MM.1S (cell line): Measurements from ENCODE around the gene CALHM3.

Experiments
- DNase-seq: peaks from one replicate; pipeline ENCODE4 v3.0.0-alpha.2; 2015
- H2AFZ ChIP-seq: fragments of 300-600 bp; sonication (generic); 2 replicates; pipeline ENCODE4 v1.6.0; 2016; ENCODE audit warnings: antibody characterized with exemption, low read length
- H3F3A ChIP-seq: fragments of 300-600 bp; sonication (generic); 2 replicates; pipeline ENCODE4 v1.6.1; 2016; ENCODE audit warnings: mild to moderate bottlenecking, antibody characterized with exemption, low read length, moderate library complexity, mixed read lengths; ENCODE audit not compliant: insufficient read depth
- H3K27ac ChIP-seq: fragments of 300-600 bp; sonication (generic); 2 replicates; pipeline ENCODE4 v1.5.1; 2016; ENCODE audit warnings: mild to moderate bottlenecking, low read length
- H3K27me3 ChIP-seq: fragments of 300-600 bp; sonication (generic); replicated peaks from 2 replicates; pipeline ENCODE4 v1.6.0; 2016; ENCODE audit warnings: low read length; ENCODE audit not compliant: insufficient read depth
- H3K36me3 ChIP-seq: fragments of 300-600 bp; sonication (generic); replicated peaks from 2 replicates; pipeline ENCODE4 v1.6.1; 2016; ENCODE audit warnings: mild to moderate bottlenecking, low read length, mixed read lengths; ENCODE audit not compliant: insufficient read depth
- H3K4me1 ChIP-seq: fragments of 300-600 bp; sonication (generic); 2 replicates; pipeline ENCODE4 v1.6.1; 2016; ENCODE audit warnings: low read length, mixed read lengths
- H3K4me2 ChIP-seq: fragments of 300-600 bp; sonication (generic); 2 replicates; pipeline ENCODE4 v1.6.0; 2016; ENCODE audit warnings: low read depth, low read length
- H3K4me3 ChIP-seq: fragments of 300-600 bp; sonication (generic); 2 replicates; pipeline ENCODE4 v1.5.1; 2016; ENCODE audit warnings: low read length, mixed read lengths
- H3K79me2 ChIP-seq: fragments of 300-600 bp; sonication (generic); 2 replicates; pipeline ENCODE4 v1.6.1; 2016; ENCODE audit warnings: mixed run types, low read length, mixed read lengths
- H3K9ac ChIP-seq: fragments of 300-600 bp; sonication (generic); 2 replicates; pipeline ENCODE4 v1.6.1; 2016; ENCODE audit warnings: low read length, mixed read lengths
- H3K9me2 ChIP-seq: fragments of 300-600 bp; sonication (generic); replicated peaks from 2 replicates; pipeline ENCODE4 v1.6.1; 2016; ENCODE audit warnings: mild to moderate bottlenecking, low read length, mixed read lengths; ENCODE audit not compliant: insufficient read depth
- H3K9me3 ChIP-seq: fragments of 300-600 bp; sonication (generic); replicated peaks from 2 replicates; pipeline ENCODE4 v1.6.1; 2016; ENCODE audit warnings: mild to moderate bottlenecking, low read length, mixed read lengths; ENCODE audit not compliant: insufficient read depth
- H4K20me1 ChIP-seq: fragments of 300-600 bp; sonication (generic); 2 replicates; pipeline ENCODE4 v1.6.1; 2016; ENCODE audit warnings: mild to moderate bottlenecking, low read length, moderate library complexity, mixed read lengths; ENCODE audit not compliant: insufficient read depth
- CTCF ChIP-seq: fragments of 300-600 bp; sonication (generic); IDR thresholded peaks from 2 replicates; pipeline ENCODE4 v1.5.1; 2016; ENCODE audit warnings: antibody characterized with exemption, low read length, mixed read lengths
- EZH2 ChIP-seq: fragments of 300-600 bp; sonication (generic); optimal IDR thresholded peaks from 2 replicates; pipeline ENCODE3; 2017; ENCODE audit warnings: low read depth, mild to moderate bottlenecking, antibody characterized with exemption, low read length, mixed read lengths
- EZH2phosphoT487 ChIP-seq: fragments of 300-600 bp; sonication (generic); IDR thresholded peaks from 2 replicates; pipeline ENCODE4 v1.6.1; 2018; ENCODE audit warnings: antibody characterized with exemption, low read length

CALHM3 gene

GRCh38 chr10:103445767-103446567 is 33.1 kb downstream of the CALHM3 start:
- no peak overlapping the region for H2AFZ ChIP-seq
- no peak overlapping the region for H3K4me2 ChIP-seq
- no peaks in the 10 kb centered on the region for H3K4me1 ChIP-seq
- no peaks in the 10 kb centered on the region for H3K9me3 ChIP-seq
- no peak overlapping the region for H3K9ac ChIP-seq
- no peaks in the 10 kb centered on the region for H4K20me1 ChIP-seq
- no peaks in the 10 kb centered on the region for H3K27me3 ChIP-seq
- TF ChIP-seq EZH2 (no peak), EZH2phosphoT487 (no peak), CTCF (no peak)
- H3K4me3 ChIP-seq, result no peak overlapping the region
- no peaks in the 10 kb centered on the region for H3K9me2 ChIP-seq
- no peaks in the 10 kb centered on the region; the same call in 1 of the 2 replicates for H3K36me3 ChIP-seq
- H3K79me2 ChIP-seq, result peaks cover 24% of the 10 kb centered on the region
- H3K27ac ChIP-seq, result no peak overlapping the region
- H3F3A ChIP-seq, result peaks cover 1% of the 10 kb centered on the region
- no peak for DNase-seq

- no peaks in the 10 kb centered on the region for H3K4me1 ChIP-seq
- no peaks in the 10 kb centered on the region for H3K9me2 ChIP-seq
- peaks cover 18% of the 10 kb centered on the region for H3K79me2 ChIP-seq
- no peak overlapping the region for H3K27ac ChIP-seq
- no peak overlapping the region for H2AFZ ChIP-seq
- DNase-seq, result no peak
- no peak overlapping the region for H3K4me3 ChIP-seq
- H3K36me3 ChIP-seq, result no peaks in the 10 kb centered on the region; the same call in 1 of the 2 replicates
- H3K4me2 ChIP-seq, result no peak overlapping the region
- H4K20me1 ChIP-seq, result no peaks in the 10 kb centered on the region
- no peaks in the 10 kb centered on the region for H3K27me3 ChIP-seq
- TF ChIP-seq EZH2phosphoT487 (no peak), CTCF (no peak), EZH2 (no peak)
- H3K9me3 ChIP-seq, result no peaks in the 10 kb centered on the region
- no peaks in the 10 kb centered on the region for H3F3A ChIP-seq
- H3K9ac ChIP-seq, result no peak overlapping the region
These were observed 33.7 kb downstream of the CALHM3 start for GRCh38 chr10:103445366-103445765.

GRCh38 chr10:103444478-103444877 is 34.6 kb downstream of the CALHM3 start:
- TF ChIP-seq EZH2 (no peak), CTCF (no peak), EZH2phosphoT487 (no peak)

More at GRCh38 chr10:103444478-103444877, 34.6 kb downstream of the CALHM3 start:
- Histone ChIP-seq H3K9me2 (no peaks in the 10 kb centered on the region), H3K27ac (no peak overlapping the region), H3K27me3 (no peaks in the 10 kb centered on the region), H3K36me3 (peaks cover 5% of the 10 kb centered on the region; the same call in 1 of the 2 replicates), H2AFZ (no peak overlapping the region), H3K9me3 (no peaks in the 10 kb centered on the region), H3K79me2 (peaks cover 11% of the 10 kb centered on the region; the same call in 1 of the 2 replicates), H3K9ac (no peak overlapping the region), H3K4me3 (no peak overlapping the region), H3K4me2 (no peak overlapping the region), H4K20me1 (no peaks in the 10 kb centered on the region), H3K4me1 (no peaks in the 10 kb centered on the region), H3F3A (no peaks in the 10 kb centered on the region)
- no peak for DNase-seq
